ENCODE results near the gene TBC1D22A. TPM values are rescaled to one million over a fixed set of nuclear protein-coding genes. Genes with fewer than 3 reads are reported as not detected.

Gene TBC1D22A
- total RNA-seq, 4 donors from 2014 or later, result 9.2 to 45.3 (median 22.8) TPM

DNA sequence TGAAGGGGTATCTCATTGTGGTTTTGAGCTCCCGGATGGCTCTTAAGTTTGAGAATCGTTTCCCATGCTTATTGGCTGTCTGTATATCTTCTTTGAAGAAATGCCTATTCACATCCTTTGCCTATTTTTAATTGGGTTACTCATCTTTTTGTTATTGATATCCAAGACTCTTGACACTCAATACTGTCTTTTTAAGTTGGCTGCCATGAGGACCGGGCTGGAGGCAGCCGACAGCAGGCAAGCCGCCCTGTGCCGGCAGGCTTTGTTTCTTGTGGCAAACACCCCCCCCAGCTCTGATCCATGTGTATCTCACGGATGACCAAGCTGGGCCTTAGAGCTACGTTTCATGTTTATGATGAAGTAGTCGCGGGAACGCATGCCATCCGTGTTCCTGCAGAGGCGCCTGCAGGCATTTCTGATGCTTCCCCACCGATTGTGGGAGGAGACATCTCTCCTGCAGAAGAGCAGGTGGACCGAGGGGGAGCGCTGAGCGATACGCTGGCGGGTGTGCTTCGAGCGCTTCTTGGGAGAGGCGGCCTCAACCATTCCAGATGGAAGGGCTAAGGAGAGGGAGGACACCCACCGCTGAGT, 95.8 kb downstream of the TBC1D22A start:
- Histone ChIP-seq H3K9me3 (no peaks in the 10 kb centered on the region), H3K4me3 (no peak overlapping the region), H3K4me1 (no peaks in the 10 kb centered on the region), H3K27ac (no peak overlapping the region), H3K27me3 (no peaks in the 10 kb centered on the region), H3K36me3 (no peaks in the 10 kb centered on the region)
- no peak for TF ChIP-seq POLR2A (IDR thresholded peaks at IDR 0.05)
- TF ChIP-seq, protein P1, sequence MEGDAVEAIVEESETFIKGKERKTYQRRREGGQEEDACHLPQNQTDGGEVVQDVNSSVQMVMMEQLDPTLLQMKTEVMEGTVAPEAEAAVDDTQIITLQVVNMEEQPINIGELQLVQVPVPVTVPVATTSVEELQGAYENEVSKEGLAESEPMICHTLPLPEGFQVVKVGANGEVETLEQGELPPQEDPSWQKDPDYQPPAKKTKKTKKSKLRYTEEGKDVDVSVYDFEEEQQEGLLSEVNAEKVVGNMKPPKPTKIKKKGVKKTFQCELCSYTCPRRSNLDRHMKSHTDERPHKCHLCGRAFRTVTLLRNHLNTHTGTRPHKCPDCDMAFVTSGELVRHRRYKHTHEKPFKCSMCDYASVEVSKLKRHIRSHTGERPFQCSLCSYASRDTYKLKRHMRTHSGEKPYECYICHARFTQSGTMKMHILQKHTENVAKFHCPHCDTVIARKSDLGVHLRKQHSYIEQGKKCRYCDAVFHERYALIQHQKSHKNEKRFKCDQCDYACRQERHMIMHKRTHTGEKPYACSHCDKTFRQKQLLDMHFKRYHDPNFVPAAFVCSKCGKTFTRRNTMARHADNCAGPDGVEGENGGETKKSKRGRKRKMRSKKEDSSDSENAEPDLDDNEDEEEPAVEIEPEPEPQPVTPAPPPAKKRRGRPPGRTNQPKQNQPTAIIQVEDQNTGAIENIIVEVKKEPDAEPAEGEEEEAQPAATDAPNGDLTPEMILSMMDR (IDR thresholded peaks at IDR 0.05), result no peak
- no peak for DNase-seq
- intact Hi-C loops (cut with DNase I; ENCODE audit: low total_unique reads), result no loop called here

DNA sequence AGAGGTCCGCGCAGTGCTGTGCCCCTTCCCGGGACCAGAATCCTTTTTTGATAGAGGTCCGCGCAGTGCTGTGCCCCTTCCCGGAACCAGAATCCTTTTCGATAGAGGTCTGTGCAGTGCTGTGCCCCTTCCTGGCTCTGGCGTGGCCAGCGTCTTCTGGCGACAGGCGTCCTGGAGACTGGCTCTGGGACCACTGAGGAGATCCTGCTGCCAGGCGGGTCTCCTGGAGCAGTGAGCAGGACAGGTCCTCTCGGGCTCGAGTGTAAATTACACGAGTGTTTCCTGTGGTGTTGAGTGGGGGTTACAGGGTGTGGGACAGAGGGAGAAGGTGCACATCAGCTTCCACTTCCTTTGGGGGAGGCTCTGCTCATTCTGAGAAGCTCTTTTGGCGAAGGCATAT, 98.1 kb downstream of the TBC1D22A start:
- no peaks in the 10 kb centered on the region for H3K27me3 ChIP-seq
- H3K36me3 ChIP-seq, result no peaks in the 10 kb centered on the region
- DNase-seq, result no peak
- no peak overlapping the region for H3K4me3 ChIP-seq
- no peaks in the 10 kb centered on the region for H3K9me3 ChIP-seq
- no peak overlapping the region for H3K27ac ChIP-seq
- intact Hi-C loops (cut with DNase I; ENCODE audit: low total_unique reads), result no loop called here
- no peaks in the 10 kb centered on the region for H3K4me1 ChIP-seq
- no peak for TF ChIP-seq POLR2A (IDR thresholded peaks at IDR 0.05)
- TF ChIP-seq, protein P1 (IDR thresholded peaks at IDR 0.05), result no peak

DNA sequence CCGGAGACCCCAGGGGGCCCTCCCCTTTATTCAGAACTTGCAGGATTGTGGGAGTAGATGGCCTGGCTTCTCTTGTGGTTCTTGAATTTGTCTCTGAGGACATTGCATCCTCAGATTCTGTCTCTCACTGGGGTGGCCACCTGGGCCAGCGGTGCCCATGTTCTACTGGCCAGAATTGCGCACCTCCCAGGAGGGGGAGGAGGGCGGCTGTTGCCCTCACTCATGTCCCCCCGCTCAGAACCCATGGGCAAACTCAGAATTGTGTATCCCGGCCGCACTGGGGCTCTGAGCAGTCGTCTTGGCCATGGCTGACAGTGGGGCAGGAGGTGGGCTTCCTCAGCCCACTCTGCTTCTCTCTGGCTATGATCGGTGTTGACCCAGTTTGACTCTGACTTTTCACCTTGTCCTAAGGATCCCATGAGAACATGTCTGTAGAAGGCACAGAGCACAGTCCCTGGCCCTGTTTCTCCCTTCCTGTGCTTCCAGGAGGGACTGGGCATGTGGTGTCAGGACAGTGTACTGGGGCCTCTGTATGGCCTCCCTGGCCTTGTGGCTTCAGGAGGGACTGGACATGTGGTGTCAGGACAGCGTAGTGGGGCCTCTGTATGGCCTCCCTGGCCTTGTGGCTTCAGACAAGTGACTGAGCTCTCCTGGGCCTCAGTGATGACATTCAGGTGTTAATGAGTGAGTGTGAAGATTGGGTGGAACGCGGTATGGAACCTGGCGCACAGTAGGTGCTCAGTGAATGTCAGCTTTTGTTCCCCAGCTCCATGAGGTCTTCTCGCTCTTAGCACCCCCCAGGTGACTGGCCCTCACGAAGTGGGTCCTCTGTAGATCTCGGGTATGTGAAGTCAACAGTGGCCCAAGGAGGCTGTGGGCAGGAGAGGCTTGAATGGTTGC, 99.3 kb downstream of the TBC1D22A start:
- Histone ChIP-seq H3K4me1 (no peaks in the 10 kb centered on the region), H3K36me3 (no peaks in the 10 kb centered on the region), H3K27me3 (no peaks in the 10 kb centered on the region), H3K27ac (no peak overlapping the region), H3K9me3 (no peaks in the 10 kb centered on the region), H3K4me3 (no peak overlapping the region)
- intact Hi-C loops (cut with DNase I; ENCODE audit: low total_unique reads), result no loop called here
- no peak for DNase-seq
- TF ChIP-seq, protein P1 (IDR thresholded peaks at IDR 0.05), result no peak
- TF ChIP-seq POLR2A (IDR thresholded peaks at IDR 0.05), result no peak

DNA sequence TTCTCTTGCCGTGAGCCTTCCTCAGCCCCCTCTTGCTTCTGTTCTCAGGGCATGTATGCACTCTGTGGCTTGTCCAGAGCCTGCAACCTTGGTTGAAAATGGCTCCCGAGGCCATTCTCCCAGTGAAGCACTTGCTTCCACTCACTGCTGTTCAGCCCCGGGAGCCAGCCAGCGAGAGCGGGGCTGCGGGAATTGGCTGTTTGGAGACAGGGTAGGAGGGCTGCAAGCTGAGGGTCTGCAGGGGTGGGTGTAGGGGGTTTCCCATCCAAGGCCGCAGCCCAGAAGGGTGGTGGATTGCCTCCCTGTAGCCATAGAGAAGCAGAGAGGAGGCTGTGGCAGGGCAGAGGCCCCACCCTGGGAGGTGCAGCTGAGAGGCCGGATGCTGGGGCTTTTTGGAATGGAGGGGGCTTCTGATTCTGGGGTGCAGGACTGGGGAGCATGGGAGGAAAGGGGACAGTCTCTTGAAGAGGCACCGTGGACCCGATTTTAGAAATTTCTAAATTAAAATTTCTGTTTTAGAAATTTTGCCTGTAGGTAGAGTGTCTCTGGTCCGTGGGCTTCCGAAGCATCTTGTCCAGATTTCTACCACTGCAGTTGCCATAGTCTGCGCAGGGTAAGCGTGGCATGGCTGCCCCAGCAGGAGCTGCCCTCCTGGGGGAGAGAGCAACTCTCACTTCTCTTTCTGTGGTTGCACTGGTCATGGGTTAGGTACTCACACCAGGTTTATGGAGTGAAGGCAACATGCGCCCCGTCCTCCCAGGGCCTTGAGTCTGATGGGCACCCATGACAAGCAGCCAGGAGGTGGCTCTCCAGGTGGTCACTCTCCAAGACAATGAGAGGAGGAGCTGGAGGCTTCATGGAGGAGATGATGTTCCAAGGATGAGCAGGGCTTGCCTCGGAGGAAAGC, 100.2 kb downstream of the TBC1D22A start:
- Histone ChIP-seq H3K4me1 (no peaks in the 10 kb centered on the region), H3K27ac (no peak overlapping the region), H3K9me3 (no peaks in the 10 kb centered on the region), H3K36me3 (no peaks in the 10 kb centered on the region), H3K27me3 (no peaks in the 10 kb centered on the region), H3K4me3 (no peak overlapping the region)
- intact Hi-C loops (cut with DNase I; ENCODE audit: low total_unique reads), result no loop called here
- no peak for DNase-seq
- TF ChIP-seq, protein P1 (IDR thresholded peaks at IDR 0.05), result no peak
